ENCODE data around the gene PRG2.

Gene PRG2

GRCh38 chr11:57394203-57394965 is 3.9 kb upstream of the PRG2 start:
- no peak for TF ChIP-seq EZH2phosphoT487 (conservative IDR thresholded peaks at IDR 0.05; ENCODE audit: low read length)
- TF ChIP-seq CTCF (IDR thresholded peaks at IDR 0.05; ENCODE audit: insufficient read depth, low read length, poor library complexity, severe bottlenecking): no peak
- H3K27me3 ChIP-seq (ENCODE audit: low read length): no peaks in the 10 kb centered on the region
- no peak overlapping the region for H3K4me3 ChIP-seq (ENCODE audit: insufficient read depth, low read length, poor library complexity, severe bottlenecking)
- no peaks in the 10 kb centered on the region for H3K36me3 ChIP-seq (ENCODE audit: low read length)
- no peak overlapping the region for H3K4me2 ChIP-seq (ENCODE audit: low read depth, low read length, poor library complexity, severe bottlenecking)
- no peaks in the 10 kb centered on the region for H3K9me2 ChIP-seq (replicated peaks; ENCODE audit: insufficient read depth, low read length)
- H4K20me1 ChIP-seq (ENCODE audit: low read depth, low read length): no peaks in the 10 kb centered on the region
- no peaks in the 10 kb centered on the region for H3K9me3 ChIP-seq (ENCODE audit: insufficient read depth, low read length)
- no peaks in the 10 kb centered on the region for H3F3A ChIP-seq (ENCODE audit: insufficient read depth)
- H3K27ac ChIP-seq (ENCODE audit: low read depth, low read length): no peak overlapping the region
- H2AFZ ChIP-seq (ENCODE audit: low read depth, low read length, severe bottlenecking): no peak overlapping the region
- H3K9ac ChIP-seq (ENCODE audit: low read length): no peak overlapping the region
- H3K79me2 ChIP-seq (ENCODE audit: insufficient read depth, low read length): no peaks in the 10 kb centered on the region

GRCh38 chr11:57392763-57393105 is 2.3 kb upstream of the PRG2 start:
- H3K36me3 ChIP-seq (ENCODE audit: low read length): no peaks in the 10 kb centered on the region
- no peaks in the 10 kb centered on the region for H3K9me3 ChIP-seq (ENCODE audit: insufficient read depth, low read length)
- no peaks in the 10 kb centered on the region for H3F3A ChIP-seq (ENCODE audit: insufficient read depth)
- no peak for TF ChIP-seq CTCF (IDR thresholded peaks at IDR 0.05; ENCODE audit: insufficient read depth, low read length, poor library complexity, severe bottlenecking)
- TF ChIP-seq EZH2phosphoT487 (conservative IDR thresholded peaks at IDR 0.05; ENCODE audit: low read length): no peak
- H3K9ac ChIP-seq (ENCODE audit: low read length): no peak overlapping the region
- no peaks in the 10 kb centered on the region for H3K9me2 ChIP-seq (replicated peaks; ENCODE audit: insufficient read depth, low read length)
- H3K27ac ChIP-seq (ENCODE audit: low read depth, low read length): no peak overlapping the region
- no peaks in the 10 kb centered on the region for H4K20me1 ChIP-seq (ENCODE audit: low read depth, low read length)
- H3K27me3 ChIP-seq (ENCODE audit: low read length): no peaks in the 10 kb centered on the region
- no peak overlapping the region for H3K4me3 ChIP-seq (ENCODE audit: insufficient read depth, low read length, poor library complexity, severe bottlenecking)
- H3K79me2 ChIP-seq (ENCODE audit: insufficient read depth, low read length): no peaks in the 10 kb centered on the region
- H3K4me2 ChIP-seq (ENCODE audit: low read depth, low read length, poor library complexity, severe bottlenecking): no peak overlapping the region
- H2AFZ ChIP-seq (ENCODE audit: low read depth, low read length, severe bottlenecking): no peak overlapping the region

GRCh38 chr11:57392066-57392762 is 1.8 kb upstream of the PRG2 start:
- Histone ChIP-seq H4K20me1 (ENCODE audit: low read depth, low read length) (no peaks in the 10 kb centered on the region), H3K27ac (ENCODE audit: low read depth, low read length) (no peak overlapping the region), H3K4me2 (ENCODE audit: low read depth, low read length, poor library complexity, severe bottlenecking) (no peak overlapping the region), H3K9ac (ENCODE audit: low read length) (no peak overlapping the region), H3K36me3 (ENCODE audit: low read length) (no peaks in the 10 kb centered on the region), H3K27me3 (ENCODE audit: low read length) (no peaks in the 10 kb centered on the region), H3K4me3 (ENCODE audit: insufficient read depth, low read length, poor library complexity, severe bottlenecking) (no peak overlapping the region), H3F3A (ENCODE audit: insufficient read depth) (no peaks in the 10 kb centered on the region), H3K9me3 (ENCODE audit: insufficient read depth, low read length) (no peaks in the 10 kb centered on the region), H3K79me2 (ENCODE audit: insufficient read depth, low read length) (no peaks in the 10 kb centered on the region), H2AFZ (ENCODE audit: low read depth, low read length, severe bottlenecking) (no peak overlapping the region), H3K9me2 (replicated peaks; ENCODE audit: insufficient read depth, low read length) (no peaks in the 10 kb centered on the region)
- TF ChIP-seq EZH2phosphoT487 (conservative IDR thresholded peaks at IDR 0.05; ENCODE audit: low read length) (no peak), CTCF (IDR thresholded peaks at IDR 0.05; ENCODE audit: insufficient read depth, low read length, poor library complexity, severe bottlenecking) (no peak)
